Hematopoietic multipotent progenitor cell (in vitro differentiated cells): Measurements from ENCODE around the gene GDPD4. TPM values are rescaled to one million over a fixed set of nuclear protein-coding genes. Genes with fewer than 3 reads are reported as not detected.
"Not testable (repeated sequence)": the region's sequence is repeated elsewhere in the genome, so short reads cannot be mapped to it uniquely, and the experiment has no call there.

Experiments used
- DNase-seq, 3 donors: peaks; one replicate each; pipeline ENCODE4 v3.0.0-alpha.2; 2011 to 2015; ENCODE audit warnings: low read depth in 2 of 3, low spot score in 2 of 3
- total RNA-seq: library from RNA; depleted of rRNA; stranded (reverse); fragments of >200 nt; gene quantifications from one replicate; pipeline ENCODE4 v1.2.3, GENCODE V29; 2012

Gene GDPD4
- total RNA-seq, result not detected

GRCh38 chr11:77301510-77301909, at the start of gene GDPD4:
GDPD4 (minus strand) TSS chr11:77301686; CDS start chr11:77285137, 16,549 bp downstream.
- DNase-seq, result no peak

GRCh38 chr11:77347948-77348347, 46.5 kb upstream of the GDPD4 start:
- no peak for DNase-seq

DNA sequence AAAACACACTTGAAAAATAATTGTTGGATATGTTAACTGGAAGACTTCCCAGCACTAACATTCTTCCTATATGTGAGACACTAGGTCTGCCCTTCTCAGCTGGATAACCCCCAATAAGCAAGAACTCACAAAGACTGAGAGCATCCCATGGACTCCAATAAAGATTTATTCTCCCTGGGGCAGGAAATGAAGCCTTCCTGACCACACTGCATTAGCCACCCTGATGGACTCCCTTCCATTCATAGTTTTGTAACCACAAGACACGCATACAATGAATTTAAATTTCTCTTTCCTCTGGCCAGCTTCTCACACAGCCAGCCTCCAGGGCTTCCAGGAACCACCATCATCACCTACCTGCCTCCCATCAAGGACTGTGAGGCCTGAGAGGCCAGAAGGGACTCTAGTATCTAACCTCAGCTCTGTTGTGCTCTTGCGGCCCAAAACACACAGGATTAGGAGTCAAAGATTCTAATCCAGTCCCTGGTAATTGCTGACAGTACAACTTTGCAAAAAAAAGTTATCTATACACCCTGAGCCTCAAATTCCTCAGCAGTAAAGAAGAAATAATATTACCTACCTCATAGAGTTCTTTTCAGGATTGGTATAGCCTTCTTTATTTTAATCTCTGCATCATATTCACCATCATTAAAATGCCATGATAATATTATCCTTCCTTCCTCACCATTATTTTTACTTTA, 45.6 kb upstream of the GDPD4 start:
- no peak for DNase-seq

DNA sequence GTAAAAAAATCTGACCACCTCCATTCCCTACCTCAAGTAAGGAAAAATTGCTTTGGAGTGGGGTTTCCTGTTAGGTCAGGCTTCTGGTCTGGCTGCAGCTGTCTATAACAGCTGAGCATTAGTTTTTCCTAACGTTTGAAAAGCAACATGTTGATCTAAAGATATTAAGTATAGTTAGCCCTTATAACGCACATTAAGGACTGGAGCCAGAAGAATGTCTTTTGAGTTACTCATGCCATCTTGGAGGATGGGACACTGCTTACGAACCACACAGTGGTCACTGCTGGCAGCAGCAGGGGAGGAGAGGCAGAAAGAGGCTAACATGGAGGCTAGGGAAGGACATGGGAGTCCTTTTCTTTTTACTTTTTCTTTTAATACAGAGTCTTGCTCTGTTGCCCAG, 44.1 kb upstream of the GDPD4 start:
- DNase-seq, result no peak

GRCh38 chr11:77340501-77340900, 39.0 kb upstream of the GDPD4 start:
- DNase-seq, result no peak

DNA sequence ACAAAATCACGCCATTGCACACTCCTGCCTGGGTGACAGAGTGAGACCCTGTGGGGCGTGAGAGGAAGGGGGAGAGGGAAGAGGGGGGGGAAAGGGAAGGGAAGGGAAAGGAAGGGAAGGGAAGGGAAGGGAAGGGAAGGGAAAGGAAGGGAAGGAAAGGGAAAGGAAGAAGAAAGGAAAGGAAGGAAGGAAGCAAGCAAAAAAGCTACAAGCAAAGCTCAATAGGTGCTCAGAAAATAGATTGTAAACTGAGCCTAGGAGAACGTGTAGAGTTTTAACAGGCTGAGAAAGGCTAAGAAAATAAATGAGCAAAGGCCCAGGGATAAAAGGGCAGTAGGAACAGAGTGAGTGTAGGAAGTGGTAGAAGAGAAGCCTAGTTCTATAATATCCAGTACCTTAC, 30.8 kb upstream of the GDPD4 start:
- DNase-seq, result no peak

DNA sequence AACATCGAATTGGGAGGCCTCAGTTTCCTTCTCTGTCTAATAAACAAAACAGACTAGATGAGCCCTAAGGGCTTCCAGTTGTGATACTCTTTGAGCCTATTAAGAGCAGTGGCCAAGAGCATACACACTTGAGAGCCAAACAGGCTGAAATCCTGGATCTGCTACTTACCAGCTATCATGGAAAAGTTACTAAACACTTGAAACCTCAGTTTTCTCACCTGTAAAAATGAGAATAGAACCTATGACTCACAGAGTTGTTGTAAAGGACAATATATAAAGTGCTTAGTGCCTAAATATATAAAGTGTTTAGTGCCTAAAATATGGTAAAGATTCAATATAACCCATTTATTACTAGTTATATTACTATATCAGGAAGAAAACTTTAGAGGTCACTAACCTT, 23.7 kb upstream of the GDPD4 start:
- DNase-seq, result no peak

- DNase-seq, result no peak
Measured at GRCh38 chr11:77324508-77324907, 23.0 kb upstream of the GDPD4 start.

DNA sequence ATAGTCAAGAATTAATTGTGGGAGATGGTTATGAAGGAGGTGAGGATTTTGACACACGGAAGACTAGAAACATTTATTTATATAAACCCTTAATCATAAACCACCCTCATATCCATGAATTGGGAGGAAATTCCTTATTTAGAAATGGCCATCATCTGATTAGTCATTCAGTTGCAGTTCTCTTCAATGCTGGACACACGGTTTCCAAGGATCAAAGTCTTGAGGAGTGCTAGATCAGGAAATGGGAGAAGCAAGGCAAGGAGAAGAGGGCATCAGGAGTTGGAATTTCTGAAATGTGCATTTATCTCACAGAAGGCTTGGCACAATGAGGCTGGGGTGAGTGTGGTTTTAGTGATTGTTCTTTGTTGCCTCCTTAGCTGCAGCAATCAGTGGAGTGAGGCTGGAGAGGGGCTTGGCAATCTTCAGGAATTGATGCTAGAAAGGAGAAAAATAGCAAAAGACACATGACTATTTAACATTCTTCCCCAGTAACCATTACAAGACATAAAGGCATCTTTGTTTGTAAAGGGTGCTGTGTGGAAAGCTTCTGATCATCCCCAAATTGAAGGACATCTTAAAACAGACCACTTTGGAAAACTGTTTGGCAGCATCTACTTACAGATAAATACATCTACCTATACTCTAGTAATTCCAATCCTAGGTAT, 21.6 kb upstream of the GDPD4 start:
- DNase-seq, result no peak

DNA sequence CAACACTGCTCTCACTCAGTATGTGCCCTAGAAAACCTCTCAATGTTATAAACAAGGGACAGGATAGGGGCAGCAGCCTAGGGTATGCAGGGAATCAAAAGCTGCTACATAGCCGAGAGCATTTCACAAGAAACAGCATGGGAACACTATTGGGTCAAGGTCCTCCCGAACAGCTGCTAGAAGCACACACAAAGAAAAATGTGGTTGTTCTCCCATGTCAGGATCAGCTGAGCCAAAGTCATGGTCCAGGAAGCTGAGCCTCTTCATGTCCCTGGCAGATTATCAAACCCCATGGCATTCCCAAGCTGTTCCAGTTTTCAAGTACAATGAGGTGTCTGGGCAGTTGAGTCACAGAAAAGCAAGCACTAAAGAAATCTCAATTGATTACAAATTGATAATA, 21.0 kb upstream of the GDPD4 start:
- DNase-seq, result no peak

- no peak for DNase-seq
Measured at GRCh38 chr11:77320351-77320750, 18.9 kb upstream of the GDPD4 start.

GRCh38 chr11:77318600-77318999, 17.1 kb upstream of the GDPD4 start:
- DNase-seq, result no peak

DNA sequence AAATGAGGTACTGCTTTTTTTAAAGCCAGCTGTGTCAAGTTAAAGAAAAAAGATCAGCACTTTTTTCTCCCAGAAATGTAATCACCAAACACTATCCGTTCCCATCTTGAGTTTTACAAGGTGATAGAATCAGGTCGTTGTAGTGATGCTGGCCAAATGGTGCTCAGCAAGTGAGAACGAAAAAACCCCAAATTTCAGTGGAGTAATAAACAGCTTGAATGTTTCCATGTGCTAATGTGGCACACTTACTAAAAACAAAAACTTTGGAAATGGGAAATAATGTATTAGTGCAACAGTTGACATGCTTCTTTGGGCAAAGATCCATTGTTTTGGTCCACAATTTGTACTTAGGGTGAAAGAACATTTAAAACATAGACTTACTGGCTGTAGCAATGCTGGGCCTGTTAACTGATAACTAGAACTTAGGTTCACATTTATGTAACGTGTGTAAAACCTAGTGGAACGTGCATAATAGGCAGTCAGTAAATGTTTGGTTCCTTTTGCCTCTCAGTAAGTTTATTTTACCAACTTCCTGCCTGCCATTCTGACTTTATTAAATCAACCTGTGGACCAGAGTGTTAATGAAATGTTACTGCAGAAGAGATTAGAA, 15.4 kb upstream of the GDPD4 start:
- no peak for DNase-seq

DNA sequence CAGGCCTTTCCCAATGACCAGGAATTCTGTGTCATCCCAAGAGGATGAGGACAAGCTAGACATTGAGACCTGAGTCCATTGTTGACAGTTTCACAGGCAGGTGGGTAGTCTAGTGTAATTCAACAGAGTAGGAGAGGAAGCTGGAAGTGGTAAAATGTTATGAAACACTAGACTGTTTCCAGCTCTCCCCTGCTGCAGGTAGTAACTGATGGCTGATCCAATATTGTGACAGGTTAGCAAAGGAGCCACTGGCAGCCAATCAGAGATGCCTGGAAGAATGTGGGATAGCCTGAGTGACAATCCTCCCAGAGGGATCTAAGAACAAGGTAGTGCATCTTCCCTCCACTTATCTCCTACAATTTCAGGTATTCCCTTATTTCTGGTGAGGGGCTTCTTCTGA, 10.6 kb upstream of the GDPD4 start:
- no peak for DNase-seq

- no peak for DNase-seq
Measured at GRCh38 chr11:77311701-77312100, 10.2 kb upstream of the GDPD4 start.

- no peak for DNase-seq
Measured at GRCh38 chr11:77310721-77311120, 9.2 kb upstream of the GDPD4 start.

DNA sequence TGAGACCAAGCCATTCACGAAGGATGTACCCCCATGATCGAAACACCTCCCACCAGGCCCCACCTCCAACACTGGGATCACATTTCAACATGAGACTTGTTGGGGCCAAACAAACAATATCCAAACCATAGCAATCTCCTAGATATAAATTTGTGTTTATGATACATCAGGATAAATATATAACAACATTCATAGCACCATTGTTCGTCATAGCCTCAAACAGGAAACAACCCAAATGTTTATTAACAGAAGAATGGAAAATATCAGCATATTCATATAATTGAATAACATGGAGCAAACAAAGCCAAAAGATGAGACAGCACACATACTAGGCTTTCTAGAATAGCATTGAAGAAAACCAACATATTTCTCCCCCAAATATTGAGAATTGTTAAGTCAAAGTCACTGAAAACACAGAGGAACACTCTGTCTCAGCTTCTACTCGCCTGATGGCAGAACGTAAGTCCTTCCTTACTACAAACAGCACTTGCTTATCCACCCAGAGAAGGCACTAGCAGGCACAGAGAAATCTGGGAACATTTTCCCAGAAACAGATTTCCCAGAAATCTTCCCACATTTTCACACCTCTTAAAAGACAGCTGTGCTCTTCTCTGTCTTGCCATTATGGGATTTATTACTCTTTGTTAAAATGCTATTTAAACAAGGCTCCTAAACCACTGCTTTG, 8.1 kb upstream of the GDPD4 start:
- DNase-seq, result no peak

DNA sequence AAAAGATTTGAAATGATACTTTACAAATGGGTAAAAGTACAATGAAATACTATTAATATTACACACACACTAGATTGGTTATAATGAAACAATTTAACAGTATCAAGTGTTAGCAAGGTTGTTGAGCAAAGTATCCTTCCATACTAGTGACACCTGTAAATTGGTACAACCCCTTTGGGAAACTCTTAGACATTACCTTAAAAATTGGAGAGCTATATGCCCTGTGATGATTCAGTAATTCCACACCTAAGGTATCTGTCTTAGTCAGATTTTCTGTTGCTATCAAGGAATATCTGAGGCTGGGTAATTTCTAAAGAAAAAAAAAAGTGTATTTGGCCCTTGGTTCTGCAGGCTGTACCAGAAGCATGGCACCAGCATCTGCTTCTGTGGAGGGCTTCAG, 7.4 kb upstream of the GDPD4 start:
- no peak for DNase-seq

DNA sequence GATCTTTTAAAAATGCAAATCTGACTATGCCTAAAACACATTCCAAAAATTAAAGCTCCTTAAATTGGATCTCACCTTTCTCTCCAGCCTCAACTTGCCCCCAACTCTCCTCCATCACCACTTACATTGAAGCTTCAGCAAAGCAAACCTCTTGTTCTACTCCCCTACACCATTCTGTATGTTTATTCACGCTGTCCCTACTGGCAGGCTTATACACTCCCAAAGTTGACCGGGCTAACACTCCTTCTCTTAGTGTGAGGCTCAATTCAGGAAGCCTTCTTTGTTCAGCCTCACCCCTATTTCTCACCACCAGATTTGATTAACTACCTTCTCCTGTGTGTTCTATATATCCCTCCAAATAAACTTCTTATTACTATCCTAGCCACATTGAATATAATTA, 1.8 kb upstream of the GDPD4 start:
- DNase-seq, result no peak

DNA sequence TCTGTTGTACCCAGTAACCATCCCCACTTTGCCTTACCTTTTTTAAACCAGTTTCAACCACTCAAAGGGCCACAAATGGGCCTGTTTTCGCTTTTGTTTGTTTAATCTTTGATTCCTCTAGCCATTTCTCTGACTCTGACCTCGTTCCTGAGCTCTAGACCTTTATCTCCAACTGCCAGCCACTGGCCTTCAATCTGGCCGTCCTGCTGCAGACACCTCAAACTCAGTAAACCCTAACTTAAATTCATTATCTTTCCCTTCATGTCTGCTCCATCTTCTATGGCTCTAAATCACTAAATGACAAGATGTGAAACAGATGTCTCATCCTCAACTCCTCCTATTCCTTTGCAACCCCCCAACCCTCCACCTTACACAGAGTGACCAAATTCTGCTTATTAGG, 1.3 kb upstream of the GDPD4 start:
- DNase-seq, result no peak

DNA sequence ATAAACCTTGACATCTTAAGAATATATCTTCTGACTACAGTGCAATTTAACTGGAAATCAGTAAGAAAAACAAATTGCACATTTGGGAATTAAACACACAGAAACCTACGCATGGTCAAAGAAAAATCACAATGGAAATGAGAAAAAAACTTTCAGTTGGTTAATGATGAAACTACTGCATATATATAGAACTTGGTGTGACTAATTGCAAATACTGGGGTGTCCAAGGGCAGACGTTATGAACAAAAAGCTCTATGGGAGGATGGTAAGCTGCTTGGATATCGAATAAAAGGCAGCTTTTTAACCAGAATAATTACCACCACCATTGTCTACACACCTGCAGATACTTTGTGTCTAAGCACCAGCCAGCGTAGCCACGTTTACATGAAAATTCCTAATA, 791 bp downstream of the GDPD4 start:
- no peak for DNase-seq

- DNase-seq, result not testable (repeated sequence)
Measured at GRCh38 chr11:77300028-77300427, 1.5 kb downstream of the GDPD4 start.
